ENCODE results near the gene TTC39B. TPM values are rescaled to one million over a fixed set of nuclear protein-coding genes. Genes with fewer than 3 reads are reported as not detected.

The TTC39B gene
- total RNA-seq, 1 donor from 2014 or later: 4.2 TPM

DNA sequence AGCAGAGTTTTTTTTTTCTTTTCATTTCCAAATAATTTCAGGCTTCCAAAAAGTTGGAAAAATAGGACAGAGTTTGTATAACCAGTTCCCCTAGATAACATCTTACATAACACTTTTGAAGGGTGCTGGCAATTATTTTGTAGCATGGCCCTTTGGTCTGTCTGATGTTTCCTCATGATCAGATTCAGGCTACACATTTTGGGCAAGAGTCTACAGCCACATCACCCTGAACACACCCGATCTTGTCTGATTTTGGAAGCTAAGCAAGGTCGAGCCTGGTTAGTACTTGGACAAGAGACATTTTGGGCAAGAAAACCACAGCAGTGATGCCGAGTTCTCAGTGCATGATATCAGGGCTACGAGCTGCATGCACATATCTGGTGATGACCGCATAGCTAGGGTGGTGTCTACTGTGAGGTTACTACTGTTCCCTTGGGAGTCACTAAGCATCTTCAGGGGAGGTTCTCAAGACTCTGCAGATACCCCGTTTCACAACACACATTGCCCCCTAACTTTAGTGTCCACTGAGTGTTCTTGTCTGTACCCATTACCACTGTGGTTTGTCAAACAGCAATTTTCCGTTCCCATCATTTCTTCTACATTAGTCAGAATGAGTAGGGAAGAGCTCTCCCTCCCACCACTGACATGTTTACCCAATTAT is 86.2 kb downstream of the TTC39B start:
- Histone ChIP-seq H3K9ac (ENCODE audit: low read depth in 1 of 3, low read length in 3 of 3) (no peak overlapping the region), H3K27me3 (ENCODE audit: control insufficient read depth in 3 of 3, insufficient read depth in 3 of 3, low read length in 3 of 3) (no peaks in the 10 kb centered on the region), H3K4me3 (ENCODE audit: low read length in 3 of 3) (no peak overlapping the region)

GRCh38 chr9:15219546-15219945 is 87.5 kb downstream of the TTC39B start:
- Histone ChIP-seq H3K4me3 (ENCODE audit: low read length in 3 of 3) (no peak overlapping the region), H3K9ac (ENCODE audit: low read depth in 1 of 3, low read length in 3 of 3) (no peak overlapping the region), H3K27ac (ENCODE audit: low read depth, low read length) (no peak overlapping the region), H3K27me3 (ENCODE audit: control insufficient read depth in 3 of 3, insufficient read depth in 3 of 3, low read length in 3 of 3) (no peaks in the 10 kb centered on the region), H3K4me1 (ENCODE audit: control insufficient read depth in 3 of 3, insufficient read depth in 3 of 3, low read length in 3 of 3) (no peaks in the 10 kb centered on the region), H3K36me3 (ENCODE audit: control insufficient read depth in 3 of 3, insufficient read depth in 3 of 3, low read length in 3 of 3) (peaks cover 0 to 4% (median 3%) of the 10 kb centered on the region in 3 donors), H3K9me3 (ENCODE audit: control insufficient read depth in 3 of 3, low read length in 3 of 3) (no peaks in the 10 kb centered on the region)

More for the DNA sequence above, 86.2 kb downstream of the TTC39B start:
- H3K9me3 ChIP-seq (ENCODE audit: control insufficient read depth in 3 of 3, low read length in 3 of 3): no peaks in the 10 kb centered on the region
- H3K36me3 ChIP-seq (ENCODE audit: control insufficient read depth in 3 of 3, insufficient read depth in 3 of 3, low read length in 3 of 3): peaks cover 0 to 4% (median 3%) of the 10 kb centered on the region in 3 donors
- H3K4me1 ChIP-seq (ENCODE audit: control insufficient read depth in 3 of 3, insufficient read depth in 3 of 3, low read length in 3 of 3): no peaks in the 10 kb centered on the region
- H3K27ac ChIP-seq (ENCODE audit: low read depth, low read length): no peak overlapping the region

DNA sequence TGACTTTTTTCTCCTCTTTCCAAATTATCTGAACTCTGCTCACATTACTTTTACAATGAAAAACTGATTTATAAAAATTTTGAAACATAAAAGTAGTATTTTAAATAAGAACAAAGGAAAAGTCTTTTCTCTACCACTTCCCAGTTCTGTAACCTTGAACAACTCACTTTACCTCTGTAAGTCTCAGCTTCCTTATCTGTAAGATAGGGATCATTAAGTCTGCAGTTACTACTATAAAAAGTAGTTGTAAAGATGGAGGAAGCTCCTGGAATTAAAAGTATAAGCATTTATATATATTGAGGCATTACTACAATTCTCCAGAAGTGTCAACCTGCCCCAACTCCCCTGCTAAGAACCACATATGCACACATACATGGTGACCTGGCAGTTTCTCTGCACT is 88.0 kb downstream of the TTC39B start:
- Histone ChIP-seq H3K9me3 (ENCODE audit: control insufficient read depth in 3 of 3, low read length in 3 of 3) (no peaks in the 10 kb centered on the region), H3K27me3 (ENCODE audit: control insufficient read depth in 3 of 3, insufficient read depth in 3 of 3, low read length in 3 of 3) (no peaks in the 10 kb centered on the region), H3K36me3 (ENCODE audit: control insufficient read depth in 3 of 3, insufficient read depth in 3 of 3, low read length in 3 of 3) (peaks cover 0 to 3% (median 1%) of the 10 kb centered on the region in 3 donors), H3K4me1 (ENCODE audit: control insufficient read depth in 3 of 3, insufficient read depth in 3 of 3, low read length in 3 of 3) (no peaks in the 10 kb centered on the region), H3K9ac (ENCODE audit: low read depth in 1 of 3, low read length in 3 of 3) (no peak overlapping the region), H3K4me3 (ENCODE audit: low read length in 3 of 3) (no peak overlapping the region), H3K27ac (ENCODE audit: low read depth, low read length) (no peak overlapping the region)

DNA sequence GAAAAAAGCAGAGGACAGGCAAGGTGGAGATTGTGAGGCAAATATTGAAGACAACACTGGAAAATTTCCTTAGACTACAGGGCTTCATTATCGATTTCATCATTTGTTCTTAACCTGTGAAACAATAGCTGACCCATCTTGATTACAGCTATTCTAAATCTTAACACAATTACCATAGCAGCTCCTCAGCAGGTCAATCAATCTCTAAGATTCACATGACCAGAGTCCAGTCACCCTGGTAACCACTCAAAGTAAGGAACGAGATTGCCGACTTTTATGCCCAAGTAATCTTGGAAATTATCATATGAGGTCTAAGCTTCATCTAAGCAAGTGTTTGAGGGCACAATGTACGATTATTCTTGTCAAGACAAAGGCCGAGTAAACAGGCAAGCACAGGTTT is 93.8 kb downstream of the TTC39B start:
- Histone ChIP-seq H3K27ac (ENCODE audit: low read depth, low read length) (no peak overlapping the region), H3K4me1 (ENCODE audit: control insufficient read depth in 3 of 3, insufficient read depth in 3 of 3, low read length in 3 of 3) (no peaks in the 10 kb centered on the region), H3K36me3 (ENCODE audit: control insufficient read depth in 3 of 3, insufficient read depth in 3 of 3, low read length in 3 of 3) (no peaks in the 10 kb centered on the region), H3K9ac (ENCODE audit: low read depth in 1 of 3, low read length in 3 of 3) (no peak overlapping the region), H3K9me3 (ENCODE audit: control insufficient read depth in 3 of 3, low read length in 3 of 3) (no peaks in the 10 kb centered on the region), H3K4me3 (ENCODE audit: low read length in 3 of 3) (no peak overlapping the region), H3K27me3 (ENCODE audit: control insufficient read depth in 3 of 3, insufficient read depth in 3 of 3, low read length in 3 of 3) (no peaks in the 10 kb centered on the region)

- H3K9ac ChIP-seq (ENCODE audit: low read depth in 1 of 3, low read length in 3 of 3): no peak overlapping the region
- no peak overlapping the region for H3K4me3 ChIP-seq (ENCODE audit: low read length in 3 of 3)
- H3K27ac ChIP-seq (ENCODE audit: low read depth, low read length): no peak overlapping the region
These were observed 95.1 kb downstream of the TTC39B start for GRCh38 chr9:15211815-15212495.

GRCh38 chr9:15211160-15211814 is 95.7 kb downstream of the TTC39B start:
- Histone ChIP-seq H3K9ac (ENCODE audit: low read depth in 1 of 3, low read length in 3 of 3) (no peak overlapping the region), H3K9me3 (ENCODE audit: control insufficient read depth in 3 of 3, low read length in 3 of 3) (no peaks in the 10 kb centered on the region), H3K27ac (ENCODE audit: low read depth, low read length) (no peak overlapping the region), H3K4me3 (ENCODE audit: low read length in 3 of 3) (no peak overlapping the region), H3K4me1 (ENCODE audit: control insufficient read depth in 3 of 3, insufficient read depth in 3 of 3, low read length in 3 of 3) (no peaks in the 10 kb centered on the region), H3K27me3 (ENCODE audit: control insufficient read depth in 3 of 3, insufficient read depth in 3 of 3, low read length in 3 of 3) (no peaks in the 10 kb centered on the region), H3K36me3 (ENCODE audit: control insufficient read depth in 3 of 3, insufficient read depth in 3 of 3, low read length in 3 of 3) (no peaks in the 10 kb centered on the region)

More at GRCh38 chr9:15211815-15212495, 95.1 kb downstream of the TTC39B start:
- Histone ChIP-seq H3K27me3 (ENCODE audit: control insufficient read depth in 3 of 3, insufficient read depth in 3 of 3, low read length in 3 of 3) (no peaks in the 10 kb centered on the region), H3K4me1 (ENCODE audit: control insufficient read depth in 3 of 3, insufficient read depth in 3 of 3, low read length in 3 of 3) (no peaks in the 10 kb centered on the region), H3K9me3 (ENCODE audit: control insufficient read depth in 3 of 3, low read length in 3 of 3) (no peaks in the 10 kb centered on the region), H3K36me3 (ENCODE audit: control insufficient read depth in 3 of 3, insufficient read depth in 3 of 3, low read length in 3 of 3) (no peaks in the 10 kb centered on the region)

DNA sequence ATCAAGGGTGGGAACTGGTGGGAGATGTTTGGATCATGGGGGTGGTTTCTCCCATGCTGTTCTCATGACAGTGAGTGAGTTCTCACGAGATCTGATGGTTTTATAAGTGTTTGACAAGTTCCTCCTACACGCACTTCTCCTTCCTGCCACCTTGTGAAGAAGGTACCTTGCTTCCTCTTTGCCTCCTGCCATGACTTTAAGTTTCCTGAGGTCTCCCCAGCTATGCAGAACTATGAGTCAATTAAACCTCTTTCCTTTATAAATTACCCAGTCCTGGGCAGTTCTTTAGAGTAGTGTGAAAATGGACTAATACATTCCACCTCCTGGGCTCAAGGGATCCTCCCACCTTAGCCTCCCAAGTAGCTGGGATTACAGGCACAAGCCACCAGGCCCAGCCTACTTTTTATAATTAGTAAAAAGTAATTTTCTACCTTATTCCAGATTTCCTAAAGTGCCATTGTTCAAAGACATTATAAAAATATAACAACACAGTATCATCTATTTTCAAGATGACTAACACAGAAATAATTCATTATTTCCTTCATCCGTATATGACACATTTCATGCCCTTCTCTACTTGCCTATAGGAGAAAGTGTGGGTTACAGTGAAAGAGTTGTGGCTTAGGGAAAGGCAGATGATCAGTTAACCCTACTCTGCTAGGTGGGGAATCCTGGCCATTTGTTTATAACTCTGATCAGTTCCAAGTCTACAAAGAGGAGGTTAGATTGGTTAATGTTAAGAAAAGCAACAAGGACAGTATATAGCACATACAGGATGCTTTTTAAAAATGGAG is 99.9 kb downstream of the TTC39B start:
- Histone ChIP-seq H3K9me3 (ENCODE audit: control insufficient read depth in 3 of 3, low read length in 3 of 3) (no peaks in the 10 kb centered on the region), H3K36me3 (ENCODE audit: control insufficient read depth in 3 of 3, insufficient read depth in 3 of 3, low read length in 3 of 3) (no peaks in the 10 kb centered on the region), H3K9ac (ENCODE audit: low read depth in 1 of 3, low read length in 3 of 3) (no peak overlapping the region), H3K27ac (ENCODE audit: low read depth, low read length) (no peak overlapping the region), H3K27me3 (ENCODE audit: control insufficient read depth in 3 of 3, insufficient read depth in 3 of 3, low read length in 3 of 3) (no peaks in the 10 kb centered on the region), H3K4me1 (ENCODE audit: control insufficient read depth in 3 of 3, insufficient read depth in 3 of 3, low read length in 3 of 3) (no peaks in the 10 kb centered on the region), H3K4me3 (ENCODE audit: low read length in 3 of 3) (no peak overlapping the region)

- Histone ChIP-seq H3K27me3 (ENCODE audit: control insufficient read depth in 3 of 3, insufficient read depth in 3 of 3, low read length in 3 of 3) (no peaks in the 10 kb centered on the region), H3K36me3 (ENCODE audit: control insufficient read depth in 3 of 3, insufficient read depth in 3 of 3, low read length in 3 of 3) (peaks cover 0 to 3% (median 2%) of the 10 kb centered on the region in 3 donors), H3K9me3 (ENCODE audit: control insufficient read depth in 3 of 3, low read length in 3 of 3) (no peaks in the 10 kb centered on the region), H3K4me1 (ENCODE audit: control insufficient read depth in 3 of 3, insufficient read depth in 3 of 3, low read length in 3 of 3) (no peaks in the 10 kb centered on the region), H3K4me3 (ENCODE audit: low read length in 3 of 3) (no peak overlapping the region), H3K27ac (ENCODE audit: low read depth, low read length) (no peak overlapping the region), H3K9ac (ENCODE audit: low read depth in 1 of 3, low read length in 3 of 3) (no peak overlapping the region)
These were observed 101.2 kb downstream of the TTC39B start for GRCh38 chr9:15205632-15206420.

- Histone ChIP-seq H3K4me3 (ENCODE audit: low read length in 3 of 3) (no peak overlapping the region), H3K9me3 (ENCODE audit: control insufficient read depth in 3 of 3, low read length in 3 of 3) (no peaks in the 10 kb centered on the region), H3K27me3 (ENCODE audit: control insufficient read depth in 3 of 3, insufficient read depth in 3 of 3, low read length in 3 of 3) (no peaks in the 10 kb centered on the region), H3K27ac (ENCODE audit: low read depth, low read length) (no peak overlapping the region), H3K9ac (ENCODE audit: low read depth in 1 of 3, low read length in 3 of 3) (no peak overlapping the region), H3K36me3 (ENCODE audit: control insufficient read depth in 3 of 3, insufficient read depth in 3 of 3, low read length in 3 of 3) (peaks cover 0 to 3% (median 2%) of the 10 kb centered on the region in 3 donors), H3K4me1 (ENCODE audit: control insufficient read depth in 3 of 3, insufficient read depth in 3 of 3, low read length in 3 of 3) (no peaks in the 10 kb centered on the region)
These were observed 103.4 kb downstream of the TTC39B start for GRCh38 chr9:15203581-15203980.

Data from skeletal muscle tissue (tissue), 4 donors.